RWPE2 (cell line): ENCODE measurements around the gene MVD.

Experiments
- ATAC-seq: fragments of 200-7000 bp; cut with Tn5 transposase; 3 replicates; pipeline ENCODE4 v1.9.1; 2021; ENCODE audit warnings: low read depth
- DNase-seq: peaks from one replicate; pipeline ENCODE4 v3.0.0-alpha.2; 2020; ENCODE audit warnings: low spot score
- H3K27ac ChIP-seq: fragments of 450-650 bp; 2 replicates; pipeline ENCODE4 v1.5.1; 2017; ENCODE audit warnings: mild to moderate bottlenecking; ENCODE audit not compliant: poor library complexity, severe bottlenecking
- H3K27me3 ChIP-seq: fragments of 250-450 bp; sonication (Bioruptor Pico); 2 replicates; pipeline ENCODE4 v1.5.1; 2021; ENCODE audit warnings: mild to moderate bottlenecking, moderate library complexity; ENCODE audit not compliant: insufficient read depth, poor library complexity, severe bottlenecking
- H3K36me3 ChIP-seq: fragments of 250-450 bp; sonication (Bioruptor Pico); 2 replicates; pipeline ENCODE4 v1.5.1; 2020; ENCODE audit warnings: low read depth, mild to moderate bottlenecking, moderate library complexity
- H3K4me1 ChIP-seq: fragments of 250-450 bp; sonication (Bioruptor Pico); 2 replicates; pipeline ENCODE4 v1.5.1; 2021; ENCODE audit warnings: mild to moderate bottlenecking, moderate library complexity; ENCODE audit not compliant: insufficient read depth, poor library complexity, severe bottlenecking
- H3K4me3 ChIP-seq: fragments of 250-450 bp; sonication (Bioruptor Pico); 2 replicates; pipeline ENCODE4 v1.5.1; 2021; ENCODE audit warnings: mild to moderate bottlenecking, moderate library complexity; ENCODE audit not compliant: severe bottlenecking
- H3K9me3 ChIP-seq: fragments of 250-450 bp; sonication (Bioruptor Pico); 2 replicates; pipeline ENCODE4 v1.5.1; 2021; ENCODE audit warnings: mild to moderate bottlenecking, moderate library complexity; ENCODE audit not compliant: severe bottlenecking
- CTCF ChIP-seq: fragments of 450-650 bp; IDR thresholded peaks from one replicate; pipeline ENCODE4 v1.5.1; 2017; ENCODE audit warnings: mild to moderate bottlenecking, moderate library complexity; ENCODE audit not compliant: poor library complexity, severe bottlenecking

Gene MVD

DNA sequence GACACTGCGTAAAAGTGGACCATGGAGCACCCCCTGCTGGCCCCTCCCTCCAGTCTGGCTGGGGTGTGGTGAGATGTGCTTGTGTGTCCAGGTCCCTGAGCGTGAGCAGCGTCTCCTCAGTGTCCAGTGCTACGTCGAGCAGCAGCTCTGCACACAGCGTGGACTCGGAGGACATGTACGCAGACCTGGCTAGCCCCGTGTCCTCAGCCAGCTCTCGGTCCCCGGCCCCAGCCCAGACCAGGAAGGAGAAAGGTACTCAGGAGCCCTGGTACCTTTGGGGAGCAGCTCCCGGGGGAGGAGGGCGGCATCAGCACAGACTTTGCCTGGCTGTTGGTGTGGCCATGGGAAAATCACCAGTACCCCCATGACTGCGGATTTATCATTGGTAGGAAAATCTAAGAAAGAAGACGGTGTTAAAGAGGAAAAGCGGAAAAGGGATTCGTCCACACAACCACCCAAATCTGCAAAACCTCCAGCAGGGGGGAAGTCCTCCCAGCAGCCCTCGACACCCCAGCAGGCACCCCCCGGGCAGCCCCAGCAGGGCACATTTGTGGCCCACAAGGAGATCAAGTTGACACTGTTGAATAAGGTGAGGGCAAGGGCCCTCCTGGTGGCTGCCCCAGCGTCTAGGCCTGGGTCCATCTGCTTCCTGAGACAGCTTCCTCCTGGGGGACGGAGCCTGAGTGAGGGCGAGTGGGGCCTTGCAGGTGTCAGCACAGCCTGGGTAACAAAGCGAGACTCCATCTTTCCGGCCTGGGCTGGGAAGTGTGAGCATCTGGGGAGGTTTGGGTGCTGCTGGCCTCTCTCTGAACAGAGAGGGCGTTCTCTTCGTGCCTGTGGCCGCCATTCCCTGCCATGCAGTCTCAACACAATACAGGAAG lies 35.1 kb downstream of the MVD start:
- Histone ChIP-seq H3K9me3 (no peaks in the 10 kb centered on the region), H3K4me1 (no peaks in the 10 kb centered on the region), H3K4me3 (no peak overlapping the region), H3K36me3 (peaks cover 84% of the 10 kb centered on the region), H3K27me3 (no peaks in the 10 kb centered on the region), H3K27ac (no peak overlapping the region)
- DNase-seq (no peak), ATAC-seq (no peak)
- no peak for TF ChIP-seq CTCF

DNA sequence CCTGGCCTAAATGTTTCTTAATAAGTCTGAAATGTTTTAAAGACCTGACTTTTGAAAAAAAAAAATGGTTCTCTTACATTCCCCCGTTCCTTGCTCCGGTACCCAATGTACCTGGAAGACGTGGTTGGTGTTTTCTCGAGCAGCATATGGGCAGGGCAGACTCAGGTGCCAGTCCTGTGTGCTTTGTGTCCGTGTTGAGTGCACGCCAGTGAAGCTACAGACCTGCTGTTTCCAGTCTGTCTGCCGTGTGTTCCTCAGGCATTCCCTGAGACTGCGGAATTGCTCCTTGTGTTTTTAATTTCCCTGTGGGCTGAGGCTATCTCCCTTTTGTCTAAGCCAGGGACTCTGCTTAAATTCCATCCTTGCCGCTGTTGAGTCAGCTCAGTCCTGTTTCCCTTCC lies 36.2 kb downstream of the MVD start:
- Histone ChIP-seq H3K9me3 (no peaks in the 10 kb centered on the region), H3K4me3 (no peak overlapping the region), H3K36me3 (peaks cover 95% of the 10 kb centered on the region), H3K27ac (no peak overlapping the region), H3K4me1 (no peaks in the 10 kb centered on the region), H3K27me3 (no peaks in the 10 kb centered on the region)
- DNase-seq (no peak), ATAC-seq (no peak)
- TF ChIP-seq CTCF = no peak

GRCh38 chr16:88624977-88625576 lies 37.8 kb downstream of the MVD start:
- no peak for DNase-seq
- H3K9me3 ChIP-seq = no peaks in the 10 kb centered on the region
- H3K27ac ChIP-seq = no peak overlapping the region
- peaks cover 88% of the 10 kb centered on the region for H3K36me3 ChIP-seq
- no peak for TF ChIP-seq CTCF
- H3K4me1 ChIP-seq = no peaks in the 10 kb centered on the region
- no peak overlapping the region for H3K4me3 ChIP-seq
- ATAC-seq = no peak
- no peaks in the 10 kb centered on the region for H3K27me3 ChIP-seq

GRCh38 chr16:88624481-88624880 lies 38.4 kb downstream of the MVD start:
- Histone ChIP-seq H3K9me3 (no peaks in the 10 kb centered on the region), H3K36me3 (peaks cover 82% of the 10 kb centered on the region), H3K4me3 (no peak overlapping the region), H3K4me1 (no peaks in the 10 kb centered on the region), H3K27me3 (no peaks in the 10 kb centered on the region), H3K27ac (no peak overlapping the region)
- ATAC-seq (no peak), DNase-seq (no peak)
- TF ChIP-seq CTCF = no peak

GRCh38 chr16:88623858-88624257 lies 39.0 kb downstream of the MVD start:
- no peaks in the 10 kb centered on the region for H3K9me3 ChIP-seq
- no peak for ATAC-seq
- peaks cover 79% of the 10 kb centered on the region for H3K36me3 ChIP-seq

More at GRCh38 chr16:88623858-88624257, 39.0 kb downstream of the MVD start:
- Histone ChIP-seq H3K4me1 (no peaks in the 10 kb centered on the region), H3K4me3 (no peak overlapping the region), H3K27me3 (no peaks in the 10 kb centered on the region), H3K27ac (no peak overlapping the region)
- DNase-seq = no peak
- TF ChIP-seq CTCF = no peak
